Natural killer cell treated with Interleukin-12 subunit alpha and Interleukin-12 subunit beta and Interleukin-15 and Interleukin-18, amount 100 ng/mL, for 72 hours (primary cell): Measurements from ENCODE around the gene KRT7. TPM values are rescaled to one million over a fixed set of nuclear protein-coding genes. Genes with fewer than 3 reads are reported as not detected.

Source experiments
- ATAC-seq, 2 donors: fragments of 150-1000 bp; cut with Tn5 transposase in 1 of 2; sonication (Bioruptor Pico), chemical (Tn5 transposase) in 1 of 2; 2 replicates each; pipeline ENCODE4 v1.10.0; 2021
- DNase-seq: peaks from one replicate; pipeline ENCODE4 v3.0.0; 2022; ENCODE audit warnings: low spot score
- H3K27ac Mint-ChIP-seq, 2 donors: 1 replicate in 1 of 2; 2 replicates in 1 of 2; pipeline ENCODE4 v1.8.0; 2022; ENCODE audit warnings: mixed read lengths in 2 of 2, mild to moderate bottlenecking in 1 of 2, moderate library complexity in 1 of 2
- H3K27me3 Mint-ChIP-seq, 2 donors: 1 replicate in 1 of 2; 2 replicates in 1 of 2; pipeline ENCODE4 v1.8.0; 2022; ENCODE audit warnings: mixed read lengths in 2 of 2
- H3K36me3 Mint-ChIP-seq: one replicate; pipeline ENCODE4 v1.8.0; 2022; ENCODE audit warnings: mixed read lengths
- H3K4me1 Mint-ChIP-seq, 2 donors: 1 replicate in 1 of 2; 2 replicates in 1 of 2; pipeline ENCODE4 v1.8.0; 2022; ENCODE audit warnings: low read depth in 2 of 2, mixed read lengths in 2 of 2, mild to moderate bottlenecking in 1 of 2
- H3K4me3 Mint-ChIP-seq: one replicate; pipeline ENCODE4 v1.8.0; 2022; ENCODE audit warnings: mixed read lengths
- H3K9me3 Mint-ChIP-seq: 2 replicates; pipeline ENCODE4 v1.8.0; 2022; ENCODE audit warnings: mixed read lengths
- total RNA-seq, 2 donors: library from RNA; stranded (reverse); gene quantifications; one replicate each; pipeline ENCODE4 v1.2.3, GENCODE V29; 2022

The KRT7 gene
- total RNA-seq, 2 donors from 2014 or later, result 2.6 to 6.1 TPM

GRCh38 chr12:52193532-52193931, 39.5 kb upstream of the KRT7 start:
- no peak overlapping the region for H3K27ac Mint-ChIP-seq
- H3K9me3 Mint-ChIP-seq, result no peaks in the 10 kb centered on the region
- H3K36me3 Mint-ChIP-seq, result no peaks in the 10 kb centered on the region
- ATAC-seq, result no peak
- peaks cover 0 to 2% of the 10 kb centered on the region in 2 donors for H3K4me1 Mint-ChIP-seq
- H3K27me3 Mint-ChIP-seq, result peaks cover 16 to 21% of the 10 kb centered on the region in 2 donors
- DNase-seq, result no peak
- H3K4me3 Mint-ChIP-seq, result no peak overlapping the region

DNA sequence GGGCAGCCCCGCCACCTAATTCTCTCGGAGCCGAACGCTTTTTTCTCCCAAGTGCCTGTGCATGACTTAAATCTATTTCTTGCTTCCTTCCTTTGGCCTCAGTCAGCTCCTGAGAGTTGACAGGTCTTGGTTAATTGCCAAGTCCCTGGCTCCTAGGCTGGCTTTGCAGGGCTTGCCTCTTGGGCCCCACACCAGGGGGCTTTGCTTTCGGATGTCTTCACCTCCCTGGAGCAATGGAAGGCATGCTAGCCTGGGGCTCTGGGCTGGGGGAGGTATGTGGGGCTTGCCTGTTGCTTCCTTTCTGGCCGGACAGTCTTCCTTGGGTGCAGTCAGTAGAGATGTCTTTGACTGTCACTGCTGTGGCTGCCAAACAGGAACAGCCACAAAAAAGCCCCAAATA, 39.1 kb upstream of the KRT7 start:
- Mint-ChIP-seq H3K9me3 (no peaks in the 10 kb centered on the region), H3K27me3 (peaks cover 18 to 21% of the 10 kb centered on the region in 2 donors), H3K4me1 (peaks cover 0 to 2% of the 10 kb centered on the region in 2 donors), H3K4me3 (no peak overlapping the region), H3K27ac (no peak overlapping the region), H3K36me3 (no peaks in the 10 kb centered on the region)
- ATAC-seq (no peak), DNase-seq (no peak)

DNA sequence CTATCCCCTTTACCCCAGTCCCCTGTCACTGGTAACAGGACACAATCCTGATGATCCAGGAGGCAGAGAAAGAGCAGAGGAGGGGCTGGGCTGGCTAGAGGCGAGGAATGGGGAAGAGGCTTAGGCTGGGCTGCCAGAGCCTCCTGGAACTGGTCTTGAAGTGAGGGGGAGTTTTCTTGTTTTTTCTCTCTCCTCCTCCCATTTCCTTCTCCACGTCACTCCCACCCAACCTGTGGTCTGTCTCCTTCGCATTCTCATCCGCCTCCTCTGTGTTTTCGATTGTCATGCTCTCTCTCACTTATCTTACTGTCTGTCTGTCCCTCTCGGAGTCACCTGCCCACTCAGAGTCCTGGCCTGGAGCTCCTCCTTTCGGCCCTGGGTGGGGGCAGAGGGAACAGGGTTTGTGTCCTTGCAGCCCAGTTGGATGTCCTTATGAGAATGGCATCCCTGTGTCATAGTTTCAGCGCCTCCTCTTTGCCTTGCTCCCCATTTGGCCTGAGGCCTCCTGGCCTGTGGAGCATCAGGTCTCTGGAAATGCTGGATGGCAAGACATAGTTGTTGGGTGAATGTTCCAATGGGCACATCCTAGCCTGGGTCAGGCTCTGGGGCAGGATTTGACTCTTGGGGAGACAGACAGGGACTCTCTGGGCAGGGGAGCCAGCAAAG, 37.8 kb upstream of the KRT7 start:
- H3K27me3 Mint-ChIP-seq, result peaks cover 18 to 21% of the 10 kb centered on the region in 2 donors
- H3K9me3 Mint-ChIP-seq, result no peaks in the 10 kb centered on the region
- no peak overlapping the region for H3K27ac Mint-ChIP-seq
- peaks cover 0 to 2% of the 10 kb centered on the region in 2 donors for H3K4me1 Mint-ChIP-seq
- no peak for DNase-seq
- ATAC-seq, result no peak
- H3K36me3 Mint-ChIP-seq, result no peaks in the 10 kb centered on the region
- H3K4me3 Mint-ChIP-seq, result no peak overlapping the region

DNA sequence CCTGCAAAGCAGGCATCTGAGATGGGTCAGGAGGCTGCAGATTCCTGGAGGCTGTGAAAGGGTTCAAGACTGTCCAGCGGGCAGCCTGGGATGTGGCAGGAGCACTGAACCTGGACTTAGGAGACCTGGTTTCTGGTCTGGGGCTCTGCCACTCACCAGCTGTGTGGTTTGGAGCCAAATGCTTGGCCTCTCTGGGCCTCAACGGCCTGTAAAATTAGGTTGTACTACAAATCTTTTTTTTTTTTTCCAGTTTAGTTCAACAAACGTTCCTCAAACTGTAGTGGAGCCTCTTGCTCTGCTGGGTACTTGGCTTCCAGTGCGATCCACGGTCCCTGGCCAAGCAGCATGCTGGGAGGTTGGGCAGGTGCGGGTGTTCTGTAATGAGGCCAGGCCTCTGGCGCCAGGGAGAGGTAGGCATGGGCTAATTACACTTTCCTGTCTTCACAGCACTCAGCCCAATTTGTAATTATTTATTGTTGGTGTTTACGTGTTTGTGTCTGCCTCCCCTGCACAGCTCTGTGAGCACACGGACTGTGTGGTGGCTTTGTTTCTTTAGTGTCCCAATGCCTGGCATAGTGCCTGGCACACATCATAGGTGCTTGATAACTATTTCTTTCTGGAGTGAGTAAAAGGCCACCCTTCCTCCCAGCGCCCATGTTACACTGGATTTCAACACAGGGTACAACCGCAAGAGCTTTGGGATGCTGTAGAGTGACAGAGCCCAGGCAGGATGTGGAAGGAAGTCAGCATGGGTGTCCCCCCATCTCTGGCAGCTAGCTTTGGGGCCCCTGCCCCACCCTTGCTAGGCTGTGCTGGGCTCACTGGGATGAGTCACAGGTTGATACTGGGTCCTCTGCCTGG, 35.4 kb upstream of the KRT7 start:
- Mint-ChIP-seq H3K27me3 (peaks cover 14 to 20% of the 10 kb centered on the region in 2 donors), H3K36me3 (no peaks in the 10 kb centered on the region), H3K4me1 (no peaks in the 10 kb centered on the region), H3K9me3 (no peaks in the 10 kb centered on the region), H3K27ac (no peak overlapping the region), H3K4me3 (no peak overlapping the region)
- DNase-seq (no peak), ATAC-seq (no peak)

DNA sequence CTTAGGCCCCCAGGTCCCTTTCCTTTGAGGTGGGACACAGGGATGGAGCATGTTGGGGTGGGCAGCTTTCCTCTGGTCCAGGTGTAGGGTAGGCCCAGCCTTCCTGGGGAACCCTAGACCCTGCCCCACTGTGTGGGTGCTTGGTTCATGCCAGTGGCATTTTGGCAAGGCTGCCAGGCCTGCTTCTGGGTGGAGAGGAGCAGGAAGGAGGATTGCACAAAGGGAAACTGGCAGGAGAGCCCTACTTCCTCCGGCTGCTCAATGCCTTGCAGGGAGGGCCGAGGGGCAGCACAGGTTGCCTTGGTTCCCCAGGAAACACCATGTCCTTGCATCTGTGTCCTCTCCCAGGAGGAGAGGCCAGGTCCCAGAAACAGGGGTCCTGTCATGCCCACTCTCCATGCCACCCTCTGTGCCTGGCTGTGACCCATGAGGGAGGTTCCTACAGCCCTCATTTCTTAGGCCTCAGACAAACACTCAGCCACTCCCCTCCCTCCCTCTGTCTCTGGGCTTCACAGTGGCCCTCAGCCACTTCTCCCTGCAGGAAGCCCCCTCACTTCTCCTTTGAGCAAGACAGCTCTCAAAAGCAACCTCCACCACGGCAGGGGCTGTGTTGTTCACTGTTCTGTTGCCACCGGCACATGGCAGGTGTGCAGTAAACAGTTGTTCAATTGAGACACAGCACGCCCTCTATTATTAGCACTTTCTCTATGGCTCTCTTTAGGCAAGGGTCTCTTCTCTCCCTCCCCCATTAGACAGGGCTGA, 34.4 kb upstream of the KRT7 start:
- Mint-ChIP-seq H3K36me3 (no peaks in the 10 kb centered on the region), H3K9me3 (no peaks in the 10 kb centered on the region), H3K4me1 (peaks cover 0 to 6% of the 10 kb centered on the region in 2 donors), H3K4me3 (no peak overlapping the region), H3K27ac (no peak overlapping the region), H3K27me3 (peaks cover 17 to 20% of the 10 kb centered on the region in 2 donors)
- ATAC-seq, result no peak
- DNase-seq, result no peak

GRCh38 chr12:52199294-52199919, 33.6 kb upstream of the KRT7 start:
- no peaks in the 10 kb centered on the region for H3K9me3 Mint-ChIP-seq
- DNase-seq, result no peak
- H3K4me1 Mint-ChIP-seq, result peaks cover 0 to 6% of the 10 kb centered on the region in 2 donors
- no peak overlapping the region for H3K27ac Mint-ChIP-seq
- no peaks in the 10 kb centered on the region for H3K36me3 Mint-ChIP-seq
- no peak overlapping the region for H3K4me3 Mint-ChIP-seq
- no peak for ATAC-seq
- peaks cover 17 to 18% of the 10 kb centered on the region in 2 donors for H3K27me3 Mint-ChIP-seq

GRCh38 chr12:52200086-52200780, 32.8 kb upstream of the KRT7 start:
- H3K4me1 Mint-ChIP-seq, result peaks cover 0 to 6% of the 10 kb centered on the region in 2 donors
- H3K27me3 Mint-ChIP-seq, result peaks cover 10 to 15% of the 10 kb centered on the region in 2 donors
- no peak overlapping the region for H3K27ac Mint-ChIP-seq

DNA sequence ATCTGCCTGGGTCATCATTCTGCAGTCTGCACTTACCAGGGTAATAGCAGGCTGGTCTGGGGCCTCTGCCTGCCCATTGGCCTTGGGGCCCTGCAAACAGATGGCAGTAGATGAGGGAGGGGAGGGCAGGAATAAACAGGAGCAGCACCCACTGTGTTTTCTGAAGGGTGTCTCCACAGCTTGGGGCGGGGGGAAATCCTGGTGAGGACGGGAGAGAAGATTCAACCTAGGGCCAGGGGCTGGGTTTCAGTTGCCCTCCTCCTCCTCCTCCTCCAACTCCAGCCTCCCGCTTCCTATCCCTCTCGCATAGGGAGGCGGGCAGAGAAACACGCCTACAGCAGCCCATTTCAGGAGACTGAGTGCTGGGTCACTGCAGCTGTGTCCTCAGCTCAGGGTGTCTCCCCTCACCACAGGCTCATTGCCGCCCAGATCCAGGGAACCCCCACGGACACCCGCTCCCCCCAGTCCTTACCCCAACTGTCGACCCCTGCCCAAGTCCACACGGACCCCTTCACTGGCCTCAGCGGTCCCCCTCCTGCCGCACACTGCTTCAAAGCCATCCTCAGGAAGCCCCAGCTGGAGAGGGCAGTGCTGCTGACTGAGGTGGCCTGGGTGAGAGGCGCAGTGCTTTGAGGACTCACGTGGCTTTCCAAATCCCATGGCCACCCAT, 32.1 kb upstream of the KRT7 start:
- H3K27me3 Mint-ChIP-seq, result peaks cover 7 to 15% of the 10 kb centered on the region in 2 donors
- no peak overlapping the region for H3K4me3 Mint-ChIP-seq
- H3K4me1 Mint-ChIP-seq, result peaks cover 0 to 6% of the 10 kb centered on the region in 2 donors
- H3K36me3 Mint-ChIP-seq, result no peaks in the 10 kb centered on the region
- no peak for ATAC-seq
- no peaks in the 10 kb centered on the region for H3K9me3 Mint-ChIP-seq
- DNase-seq, result no peak
- no peak overlapping the region for H3K27ac Mint-ChIP-seq

More at GRCh38 chr12:52200086-52200780, 32.8 kb upstream of the KRT7 start:
- Mint-ChIP-seq H3K4me3 (no peak overlapping the region), H3K36me3 (no peaks in the 10 kb centered on the region), H3K9me3 (no peaks in the 10 kb centered on the region)
- no peak for ATAC-seq
- no peak for DNase-seq

DNA sequence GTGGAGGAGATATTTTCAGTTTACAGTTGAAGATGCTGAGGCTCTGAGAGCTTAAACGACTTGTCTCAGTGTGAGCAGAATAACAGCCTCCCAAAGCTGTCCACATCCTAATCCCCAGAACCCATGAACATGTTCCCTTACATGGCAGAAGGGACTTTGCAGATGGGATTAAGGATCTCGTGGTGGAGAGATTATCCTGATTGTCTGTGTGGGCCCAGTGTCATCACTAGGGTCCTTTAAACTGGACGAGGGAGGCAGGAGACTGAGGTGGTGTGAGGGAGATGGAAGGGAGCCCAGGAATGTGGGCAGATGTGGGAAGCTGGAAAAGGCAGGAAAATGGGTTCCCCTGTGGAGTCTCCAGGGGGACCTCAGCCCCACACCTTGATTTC, 31.6 kb upstream of the KRT7 start:
- DNase-seq (no peak), ATAC-seq (no peak)
- H3K36me3 Mint-ChIP-seq, result no peaks in the 10 kb centered on the region
- no peaks in the 10 kb centered on the region for H3K9me3 Mint-ChIP-seq
- no peak overlapping the region for H3K27ac Mint-ChIP-seq
- peaks cover 7 to 17% of the 10 kb centered on the region in 2 donors for H3K27me3 Mint-ChIP-seq
- no peak overlapping the region for H3K4me3 Mint-ChIP-seq
- peaks cover 0 to 6% of the 10 kb centered on the region in 2 donors for H3K4me1 Mint-ChIP-seq

DNA sequence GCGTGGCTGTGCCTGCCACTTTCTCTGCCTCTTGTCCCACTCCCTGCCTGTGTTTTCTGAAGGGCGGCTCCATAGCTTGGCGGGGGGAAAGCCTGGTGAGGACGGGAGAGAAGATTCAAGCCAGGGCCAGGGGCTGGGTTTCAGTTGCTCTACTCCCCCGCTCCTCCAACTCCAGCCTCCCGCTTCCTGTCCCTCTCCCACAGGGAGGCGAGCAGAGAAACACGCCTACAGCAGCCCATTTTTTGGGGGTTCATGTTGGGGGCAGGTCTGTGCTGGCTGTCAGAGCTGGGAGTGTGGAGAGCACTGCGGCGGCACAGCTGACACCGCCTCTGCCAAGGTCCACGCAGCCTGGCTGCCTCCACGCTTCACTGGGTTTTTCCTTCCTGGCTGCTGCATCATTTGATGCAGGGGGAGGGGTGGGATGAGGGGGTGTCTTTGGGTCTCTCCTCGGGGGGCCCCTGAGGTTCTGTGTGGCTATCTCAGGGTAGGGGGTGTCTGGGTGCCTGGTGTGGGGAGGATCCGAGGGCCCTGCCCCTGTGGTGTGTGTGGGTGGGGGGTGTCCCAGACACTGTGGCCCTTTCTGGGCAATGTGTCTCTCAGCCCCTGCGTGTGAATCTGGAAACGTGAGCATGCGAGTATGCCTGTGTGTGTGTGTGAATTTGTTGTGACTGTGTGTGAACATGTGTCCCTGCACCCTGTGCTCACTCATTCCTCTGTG, 30.5 kb upstream of the KRT7 start:
- no peaks in the 10 kb centered on the region for H3K9me3 Mint-ChIP-seq
- peaks cover 7 to 21% of the 10 kb centered on the region in 2 donors for H3K27me3 Mint-ChIP-seq
- H3K4me3 Mint-ChIP-seq, result no peak overlapping the region
- ATAC-seq (peak in 1 of 2 donors; percentile 2), DNase-seq (no peak)
- no peaks in the 10 kb centered on the region for H3K36me3 Mint-ChIP-seq
- H3K4me1 Mint-ChIP-seq, result peaks cover 0 to 6% of the 10 kb centered on the region in 2 donors
- no peak overlapping the region for H3K27ac Mint-ChIP-seq

GRCh38 chr12:52203079-52203921, 29.7 kb upstream of the KRT7 start:
- no peak overlapping the region for H3K4me3 Mint-ChIP-seq

More at GRCh38 chr12:52203079-52203921, 29.7 kb upstream of the KRT7 start:
- Mint-ChIP-seq H3K9me3 (no peaks in the 10 kb centered on the region), H3K27me3 (peaks cover 7 to 22% of the 10 kb centered on the region in 2 donors), H3K27ac (no peak overlapping the region), H3K4me1 (peaks cover 0 to 6% of the 10 kb centered on the region in 2 donors), H3K36me3 (no peaks in the 10 kb centered on the region)
- peak; percentile 37 to 43 for ATAC-seq
- no peak for DNase-seq
